B cell (primary cell): ENCODE data around the gene PAMR1.

Experiments used
- EZH2 ChIP-seq: IDR thresholded peaks from 2 replicates; pipeline ENCODE4 v1.6.1; 2012; ENCODE audit warnings: borderline replicate concordance, low read depth, mild to moderate bottlenecking, moderate library complexity, low read length; ENCODE audit not compliant: insufficient read depth, poor library complexity, severe bottlenecking
- TF ChIP-seq, protein P1 (sequence below): fragments of 200-600 bp; IDR thresholded peaks from one replicate; pipeline ENCODE4 v1.8.0; 2022; ENCODE audit warnings: antibody characterized with exemption, mild to moderate bottlenecking

DNA sequence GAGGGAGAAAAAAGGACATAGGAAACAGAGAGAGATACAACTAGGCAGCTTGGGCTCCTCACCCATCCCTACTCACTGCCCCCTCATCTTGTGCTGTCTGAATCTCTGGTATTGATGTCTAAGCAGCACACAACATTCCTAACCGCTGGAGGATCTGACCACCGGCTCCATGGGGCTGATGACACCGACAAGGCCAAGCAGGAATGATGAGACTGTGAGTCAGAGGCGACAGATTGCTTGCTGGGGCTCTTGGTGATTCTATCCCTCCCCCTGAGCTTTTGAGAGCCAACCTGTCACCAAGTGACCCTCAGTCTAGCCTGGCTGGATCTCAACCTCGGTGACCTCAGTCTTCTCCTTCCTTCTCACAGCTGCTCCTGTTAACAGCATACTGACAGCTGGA lies 13.8 kb downstream of the PAMR1 start:
- TF ChIP-seq, protein P1, sequence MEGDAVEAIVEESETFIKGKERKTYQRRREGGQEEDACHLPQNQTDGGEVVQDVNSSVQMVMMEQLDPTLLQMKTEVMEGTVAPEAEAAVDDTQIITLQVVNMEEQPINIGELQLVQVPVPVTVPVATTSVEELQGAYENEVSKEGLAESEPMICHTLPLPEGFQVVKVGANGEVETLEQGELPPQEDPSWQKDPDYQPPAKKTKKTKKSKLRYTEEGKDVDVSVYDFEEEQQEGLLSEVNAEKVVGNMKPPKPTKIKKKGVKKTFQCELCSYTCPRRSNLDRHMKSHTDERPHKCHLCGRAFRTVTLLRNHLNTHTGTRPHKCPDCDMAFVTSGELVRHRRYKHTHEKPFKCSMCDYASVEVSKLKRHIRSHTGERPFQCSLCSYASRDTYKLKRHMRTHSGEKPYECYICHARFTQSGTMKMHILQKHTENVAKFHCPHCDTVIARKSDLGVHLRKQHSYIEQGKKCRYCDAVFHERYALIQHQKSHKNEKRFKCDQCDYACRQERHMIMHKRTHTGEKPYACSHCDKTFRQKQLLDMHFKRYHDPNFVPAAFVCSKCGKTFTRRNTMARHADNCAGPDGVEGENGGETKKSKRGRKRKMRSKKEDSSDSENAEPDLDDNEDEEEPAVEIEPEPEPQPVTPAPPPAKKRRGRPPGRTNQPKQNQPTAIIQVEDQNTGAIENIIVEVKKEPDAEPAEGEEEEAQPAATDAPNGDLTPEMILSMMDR: no peak
- no peak for TF ChIP-seq EZH2
